H1 (cell line): ENCODE measurements around the gene VDR. TPM values are rescaled to one million over a fixed set of nuclear protein-coding genes. Genes with fewer than 3 reads are reported as not detected.

Experiments
- CTCF ChIA-PET: fragments of 300-600 bp; sonication (Branson Sonifier 250); formaldehyde crosslinking; loops from one replicate; lab custom pipeline; 2021; ENCODE audit not compliant: partially characterized antibody; lab: Charles Lee
- POLR2A ChIA-PET: fragments of 300-600 bp; sonication (Branson Sonifier 250); formaldehyde crosslinking; loops from one replicate; lab custom pipeline; 2021; ENCODE audit warnings: inconsistent platforms; ENCODE audit not compliant: partially characterized antibody; lab: Charles Lee
- DNase-seq, 2 experiments: peaks; one replicate each; pipeline versions ENCODE4 v3.0.0 to v3.0.0-alpha.2; 2010 to 2022; ENCODE audit warnings: low spot score in 2 of 2, low read depth in 1 of 2, mixed read lengths in 1 of 2
- FAIRE-seq: peaks from 2 replicates; lab custom pipeline; 2011; peaks lifted over from hg19 to GRCh38; lab: Jason Lieb, UNC
- H2AFZ ChIP-seq: 2 replicates; pipeline ENCODE4 v1.8.1; 2012; ENCODE audit warnings: low read length, inconsistent platforms
- H2AK5ac ChIP-seq: 2 replicates; pipeline ENCODE4 v1.6.1; 2013; ENCODE audit warnings: low read depth, low read length
- H2BK120ac ChIP-seq: replicated peaks from 2 replicates; pipeline ENCODE3; 2013; ENCODE audit warnings: low read depth, low read length, inconsistent platforms
- H2BK12ac ChIP-seq: 2 replicates; pipeline ENCODE4 v1.6.1; 2013; ENCODE audit warnings: low read depth, low read length
- H2BK15ac ChIP-seq: 2 replicates; pipeline ENCODE4 v1.6.1; 2013; ENCODE audit warnings: low read length
- H2BK20ac ChIP-seq: 2 replicates; pipeline ENCODE4 v1.6.1; 2013; ENCODE audit warnings: low read length
- H2BK5ac ChIP-seq: 2 replicates; pipeline ENCODE4 v1.6.1; 2013; ENCODE audit warnings: low read depth, low read length
- H3K14ac ChIP-seq: 2 replicates; pipeline ENCODE4 v1.6.1; 2013; ENCODE audit warnings: inconsistent platforms; ENCODE audit not compliant: insufficient read length
- H3K18ac ChIP-seq: 2 replicates; pipeline ENCODE4 v1.6.1; 2013; ENCODE audit warnings: low read length; ENCODE audit errors: extremely low read depth
- H3K23ac ChIP-seq: 2 replicates; pipeline ENCODE4 v1.6.1; 2013; ENCODE audit warnings: inconsistent platforms; ENCODE audit not compliant: insufficient read length
- H3K23me2 ChIP-seq: 2 replicates; pipeline ENCODE4 v1.6.1; 2013; ENCODE audit warnings: low read depth, low read length
- H3K27ac ChIP-seq: 2 replicates; pipeline ENCODE4 v1.6.1; 2011; ENCODE audit warnings: low read depth, low read length, inconsistent platforms
- H3K27me3 ChIP-seq, 4 experiments: replicated peaks in 1 of 4; 1 replicate in 1 of 4; 2 replicates in 3 of 4; pipeline versions ENCODE4 v1.6.1 to v1.8.1; 2011 to 2013; ENCODE audit warnings: low read length in 3 of 4, mild to moderate bottlenecking in 3 of 4, inconsistent platforms in 2 of 4, mixed read lengths in 2 of 4, moderate library complexity in 1 of 4; ENCODE audit not compliant: control insufficient read depth in 3 of 4, insufficient read depth in 3 of 4; ENCODE audit errors: extremely low read depth in 1 of 4
- H3K36me3 ChIP-seq, 4 experiments: 2 replicates each; pipeline versions ENCODE4 v1.6.1 to v1.8.1; 2011 to 2013; ENCODE audit warnings: mild to moderate bottlenecking in 4 of 4, low read length in 3 of 4, moderate library complexity in 2 of 4, control low read depth in 1 of 4, inconsistent platforms in 1 of 4; ENCODE audit not compliant: insufficient read depth in 4 of 4, control insufficient read depth in 2 of 4
- H3K4ac ChIP-seq: replicated peaks from 2 replicates; pipeline ENCODE3; 2013; ENCODE audit warnings: low read length, low read depth, mixed read lengths, inconsistent platforms; ENCODE audit not compliant: insufficient read length
- H3K4me1 ChIP-seq, 4 experiments: replicated peaks in 1 of 4; 1 replicate in 1 of 4; 2 replicates in 3 of 4; pipeline versions ENCODE4 v1.6.1 to v1.8.1; 2011 to 2013; ENCODE audit warnings: low read length in 3 of 4, inconsistent platforms in 2 of 4, mixed read lengths in 1 of 4; ENCODE audit not compliant: insufficient read depth in 4 of 4, control insufficient read depth in 3 of 4
- H3K4me2 ChIP-seq, 2 experiments: 2 replicates each; pipeline versions ENCODE4 v1.6.1 to v1.8.1; 2011 to 2013; ENCODE audit warnings: low read depth in 2 of 2, low read length in 2 of 2, control low read depth in 1 of 2, inconsistent platforms in 1 of 2, mild to moderate bottlenecking in 1 of 2; ENCODE audit not compliant: insufficient read depth in 1 of 2
- H3K4me3 ChIP-seq, 4 experiments: fragments of 200-600, 300-600 bp in 1 of 4; sonication (generic), shearing (Covaris generic), sonication (Bioruptor Twin) in 1 of 4; 2 replicates each; pipeline versions ENCODE4 v1.5.1 to v1.8.1; 2011 to 2016; ENCODE audit warnings: low read length in 4 of 4, low read depth in 3 of 4, control low read depth in 2 of 4, inconsistent platforms in 2 of 4, mild to moderate bottlenecking in 2 of 4, mixed read lengths in 1 of 4, moderate library complexity in 1 of 4; ENCODE audit not compliant: insufficient read depth in 2 of 4; ENCODE audit errors: extremely low read depth in 1 of 4
- H3K56ac ChIP-seq: replicated peaks from 2 replicates; pipeline ENCODE3; 2013; ENCODE audit warnings: low read depth, mild to moderate bottlenecking, mixed read lengths, low read length, inconsistent platforms; ENCODE audit not compliant: insufficient read length
- H3K79me1 ChIP-seq: 2 replicates; pipeline ENCODE4 v1.6.1; 2013; ENCODE audit warnings: low read depth, low read length, control low read depth
- H3K79me2 ChIP-seq, 2 experiments: 2 replicates each; pipeline versions ENCODE4 v1.6.1 to v1.8.1; 2012 to 2013; ENCODE audit warnings: low read length in 2 of 2, mild to moderate bottlenecking in 2 of 2, inconsistent platforms in 1 of 2; ENCODE audit not compliant: insufficient read depth in 2 of 2, control insufficient read depth in 1 of 2
- H3K9ac ChIP-seq, 4 experiments: replicated peaks in 1 of 4; 1 replicate in 1 of 4; 2 replicates in 3 of 4; pipeline versions ENCODE4 v1.6.1 to v1.8.1; 2011 to 2013; ENCODE audit warnings: low read depth in 3 of 4, low read length in 3 of 4, control low read depth in 2 of 4, mild to moderate bottlenecking in 2 of 4, moderate library complexity in 2 of 4, inconsistent platforms in 1 of 4; ENCODE audit errors: extremely low read depth in 1 of 4
- H3K9me3 ChIP-seq, 2 experiments: 2 replicates each; pipeline versions ENCODE4 v1.6.1 to v1.8.1; 2012 to 2013; ENCODE audit warnings: mild to moderate bottlenecking in 2 of 2, moderate library complexity in 2 of 2, control low read depth in 1 of 2, inconsistent platforms in 1 of 2, low read depth in 1 of 2, low read length in 1 of 2, mixed read lengths in 1 of 2; ENCODE audit not compliant: insufficient read depth in 2 of 2
- H4K20me1 ChIP-seq, 2 experiments: replicated peaks in 1 of 2; 2 replicates each; pipeline versions ENCODE3 to v1.8.1; 2011 to 2013; ENCODE audit warnings: inconsistent platforms in 2 of 2, low read length in 2 of 2, mild to moderate bottlenecking in 1 of 2; ENCODE audit not compliant: insufficient read depth in 2 of 2, control insufficient read depth in 1 of 2
- H4K5ac ChIP-seq: 2 replicates; pipeline ENCODE4 v1.6.1; 2013; ENCODE audit warnings: low read length, low read depth, mixed read lengths, inconsistent platforms; ENCODE audit not compliant: insufficient read length
- H4K8ac ChIP-seq: 2 replicates; pipeline ENCODE4 v1.8.0; 2013; ENCODE audit warnings: mild to moderate bottlenecking, moderate library complexity, low read length, inconsistent platforms; ENCODE audit not compliant: insufficient read depth; ENCODE audit errors: extremely low read depth
- H4K91ac ChIP-seq: replicated peaks from 2 replicates; pipeline ENCODE3; 2013; ENCODE audit warnings: low read length, mixed read lengths, inconsistent platforms; ENCODE audit not compliant: insufficient read length
- SIN3A ChIP-seq, 2 experiments: IDR thresholded peaks in 1 of 2; conservative IDR thresholded peaks in 1 of 2; 2 replicates each; pipeline ENCODE4 v1.6.1; 2011 to 2012; ENCODE audit warnings: low read length in 2 of 2, improper control_type of control experiment in 1 of 2, low read depth in 1 of 2, mild to moderate bottlenecking in 1 of 2
- TAF1 ChIP-seq: IDR thresholded peaks from 2 replicates; pipeline ENCODE4 v1.6.1; 2011; ENCODE audit warnings: mild to moderate bottlenecking, low read depth, low read length
- WGBS, 2 experiments: shearing (Covaris generic) in 1 of 2; methylation state at CpG; one replicate each; pipeline versions ENCODE4 v1.1.6 to v1.1.7; 2013 to 2015; ENCODE audit warnings: low lambda C conversion rate in 2 of 2, mixed read lengths in 2 of 2, inconsistent platforms in 1 of 2, low coverage in 1 of 2, missing lambda C conversion rate in 1 of 2; ENCODE audit not compliant: insufficient replicate concordance in 2 of 2, insufficient coverage in 1 of 2, insufficient read length in 1 of 2; ENCODE audit errors: extremely low coverage in 1 of 2, missing lambda C conversion rate in 1 of 2; 5-methylcytosine and 5-hydroxymethylcytosine counted together
- polyA plus RNA-seq, 7 experiments: library from polyadenylated mRNA; depleted of rRNA in 3 of 7; stranded (reverse) in 5 of 7; unstranded in 2 of 7; fragments of >200 nt in 5 of 7; fragments of 200-250 nt in 2 of 7; gene quantifications; 1 replicate in 5 of 7; 2 replicates in 1 of 7; 4 replicates in 1 of 7; pipeline versions ENCODE4 v1.2.1 to v1.2.3, GENCODE V29; 2011 to 2013; ENCODE audit warnings: missing spikeins in 2 of 7, mixed read lengths in 2 of 7
- total RNA-seq: library from RNA; stranded (reverse); fragmentation: NEBNext Ultra II Directional; extraction: Animal tissue kit (Norgen Biotek cat#: 25700); gene quantifications from 2 replicates; pipeline ENCODE4 v1.2.1, GENCODE V29; 2021

The VDR gene
- total and polyA plus RNA-seq, 2 of the 8 experiments (the other 6 are each of a cell fraction or from before 2014, with no cell fraction given) = 0.44 to 0.65 TPM

- ChIA-PET POLR2A (interaction anchor here (1.3 to 29.3 kb wide), 3 partner anchors 8 to 32 kb away, joined by 3 to 480 read pairs (median 11); no protein-coding TSS in a partner anchor), CTCF (interaction anchor here (1.4 to 58.8 kb wide), 5 partner anchors 9 to 63 kb away, joined by 5 to 2001 read pairs (median 127); partner anchors contain the start of gene HDAC7)
- Histone ChIP-seq H2BK20ac (no peak overlapping the region), H4K91ac (no peak overlapping the region), H4K5ac (no peak overlapping the region), H4K20me1 (peaks cover 12 to 19% of the 10 kb centered on the region in 2 experiments), H3K4me2 (no peak overlapping the region), H2BK5ac (no peak overlapping the region), H3K27me3 (no peaks in the 10 kb centered on the region), H3K9me3 (no peaks in the 10 kb centered on the region), H2BK15ac (no peak overlapping the region), H3K4ac (no peak overlapping the region), H3K56ac (no peak overlapping the region), H3K36me3 (peaks cover 0 to 2% (median 0%) of the 10 kb centered on the region in 4 experiments; a peak in 1 of 8 replicates), H3K14ac (no peak overlapping the region), H3K4me3 (no peak overlapping the region), H2BK120ac (no peak overlapping the region), H3K4me1 (peaks cover 3 to 26% (median 17%) of the 10 kb centered on the region in 4 experiments), H3K27ac (no peak overlapping the region), H3K23me2 (0 out of 2 replicates have a peak, but pooled peaks cover 1% of the 10 kb centered on the region), H3K23ac (no peak overlapping the region), H3K79me1 (peaks cover 13% of the 10 kb centered on the region; the same call in 1 of the 2 replicates), H2BK12ac (no peak overlapping the region), H2AFZ (no peak overlapping the region), H4K8ac (no peak overlapping the region), H3K18ac (no peak overlapping the region), H2AK5ac (no peak overlapping the region), H3K79me2 (peaks cover 0 to 94% of the 10 kb centered on the region in 2 experiments; a peak in 2 of 4 replicates), H3K9ac (no peak overlapping the region)
- FAIRE-seq = no peak
- WGBS, 2 experiments = 100% methylated on average over 2 of the region's 2 CpGs; no CpG with 5 or more reads in 1 of the 2 experiments
- TF ChIP-seq TAF1 = no peak
- TF ChIP-seq SIN3A (conservative IDR thresholded peaks at IDR 0.05 in 1 of 2, IDR thresholded peaks at IDR 0.05 in 1 of 2; ENCODE audit: low read depth in 1 of 2, low read length in 2 of 2) = no peak
- DNase-seq = no peak
These were observed 99.4 kb downstream of the VDR start for GRCh38 chr12:47805417-47805816.
